Fibroblast of lung (primary cell): Measurements from ENCODE around the gene TENM4. TPM values are rescaled to one million over a fixed set of nuclear protein-coding genes. Genes with fewer than 3 reads are reported as not detected.

ENCODE experiments used
- DNase-seq, 2 donors: peaks; one replicate each; pipeline versions ENCODE4 v3.0.0 to v3.0.0-alpha.2; 2010; ENCODE audit warnings: low read depth in 2 of 2
- H2AFZ ChIP-seq: 2 replicates; pipeline ENCODE4 v1.5.1; 2012; ENCODE audit warnings: low read length, control low read depth, inconsistent platforms
- H3K27ac ChIP-seq: 2 replicates; pipeline ENCODE4 v1.5.1; 2011; ENCODE audit warnings: low read length, control low read depth; ENCODE audit not compliant: insufficient read depth
- H3K27me3 ChIP-seq: 2 replicates; pipeline ENCODE4 v1.5.1; 2011; ENCODE audit warnings: mild to moderate bottlenecking, low read length; ENCODE audit not compliant: control insufficient read depth, insufficient read depth
- H3K36me3 ChIP-seq: 2 replicates; pipeline ENCODE4 v1.5.1; 2011; ENCODE audit warnings: low read length; ENCODE audit not compliant: control insufficient read depth, insufficient read depth
- H3K4me1 ChIP-seq: 2 replicates; pipeline ENCODE4 v1.5.1; 2011; ENCODE audit warnings: low read length; ENCODE audit not compliant: control insufficient read depth, insufficient read depth; ENCODE audit errors: extremely low read depth
- H3K4me2 ChIP-seq: 2 replicates; pipeline ENCODE4 v1.5.1; 2011; ENCODE audit warnings: low read length, control low read depth; ENCODE audit not compliant: insufficient read depth; ENCODE audit errors: extremely low read depth
- H3K4me3 ChIP-seq, 4 experiments: fragments of 200-600 bp in 1 of 4; sonication (generic) in 1 of 4; replicated peaks in 1 of 4; 2 replicates each; pipeline ENCODE4 v1.5.1; 2011 to 2016; ENCODE audit warnings: low read length in 4 of 4, low read depth in 3 of 4, mild to moderate bottlenecking in 3 of 4, control low read depth in 2 of 4, inconsistent platforms in 1 of 4, mixed read lengths in 1 of 4; ENCODE audit not compliant: insufficient read depth in 1 of 4; ENCODE audit errors: control extremely low read depth in 1 of 4
- H3K79me2 ChIP-seq: 2 replicates; pipeline ENCODE4 v1.5.1; 2012; ENCODE audit warnings: mild to moderate bottlenecking, low read length, inconsistent platforms; ENCODE audit not compliant: control insufficient read depth, insufficient read depth
- H3K9ac ChIP-seq: 2 replicates; pipeline ENCODE4 v1.5.1; 2011; ENCODE audit warnings: mild to moderate bottlenecking, low read length, control low read depth; ENCODE audit not compliant: insufficient read depth
- H3K9me3 ChIP-seq: 2 replicates; pipeline ENCODE4 v1.5.1; 2012; ENCODE audit warnings: low read depth, low read length; ENCODE audit not compliant: control insufficient read depth, insufficient read depth
- H4K20me1 ChIP-seq: 2 replicates; pipeline ENCODE4 v1.5.1; 2011; ENCODE audit warnings: low read length; ENCODE audit not compliant: control insufficient read depth, insufficient read depth; ENCODE audit errors: extremely low read depth
- EZH2 ChIP-seq: IDR thresholded peaks from 2 replicates; pipeline ENCODE4 v1.5.1; 2012; ENCODE audit warnings: low read length, control low read depth, mild to moderate bottlenecking; ENCODE audit errors: missing control alignments
- polyA plus RNA-seq, 2 donors: library from polyadenylated mRNA; depleted of rRNA in 1 of 2; stranded (reverse) in 1 of 2; unstranded in 1 of 2; fragments of >200 nt; gene quantifications; 2 replicates each; pipeline ENCODE4 v1.2.1, GENCODE V29; 2011 to 2012; ENCODE audit warnings: missing spikeins in 1 of 2
- total RNA-seq: library from RNA; depleted of rRNA; stranded (reverse); fragments of >200 nt; gene quantifications from 2 replicates; pipeline ENCODE4 v1.2.1, GENCODE V29; 2014
- TF ChIP-seq, protein P1 (sequence below), 2 donors: IDR thresholded peaks in 1 of 2; conservative IDR thresholded peaks in 1 of 2; 1 replicate in 1 of 2; 2 replicates in 1 of 2; pipeline ENCODE4 v1.5.1; 2011 to 2012; ENCODE audit warnings: low read length in 2 of 2, control low read depth in 1 of 2, inconsistent platforms in 1 of 2, low read depth in 1 of 2, mild to moderate bottlenecking in 1 of 2

Gene TENM4
- total and polyA plus RNA-seq, 2 donors (not counting 1 experiment from before 2014, with no cell fraction given): 4.6 to 48.4 TPM

DNA sequence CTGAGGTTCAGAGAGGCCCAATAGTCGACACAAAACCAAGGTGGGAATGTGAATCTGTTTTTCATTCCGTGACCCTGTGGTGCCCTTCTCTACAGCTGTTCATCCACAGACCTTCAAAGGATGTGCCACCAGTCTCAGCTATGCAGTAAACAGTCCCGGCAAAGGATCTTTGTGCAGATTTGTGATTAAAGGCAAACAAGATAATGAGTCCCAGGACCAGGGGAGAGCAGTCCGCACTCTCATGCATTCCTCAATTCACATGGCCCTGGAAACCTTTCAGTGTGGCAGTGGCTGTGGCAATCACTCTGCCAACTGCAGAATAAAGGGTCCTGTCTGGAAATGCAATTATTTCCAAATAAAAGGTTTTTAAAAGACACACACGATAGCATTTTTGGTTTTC lies 418.6 kb downstream of the TENM4 start:
- no peaks in the 10 kb centered on the region for H4K20me1 ChIP-seq
- H3K9ac ChIP-seq: no peak overlapping the region
- H3K27ac ChIP-seq: no peak overlapping the region
- no peaks in the 10 kb centered on the region for H3K79me2 ChIP-seq
- no peaks in the 10 kb centered on the region for H3K27me3 ChIP-seq
- peaks cover 2% of the 10 kb centered on the region for H3K36me3 ChIP-seq
- H2AFZ ChIP-seq: no peak overlapping the region
- H3K4me3 ChIP-seq: no peak overlapping the region
- H3K9me3 ChIP-seq: no peaks in the 10 kb centered on the region
- no peak overlapping the region for H3K4me2 ChIP-seq
- TF ChIP-seq, protein P1, sequence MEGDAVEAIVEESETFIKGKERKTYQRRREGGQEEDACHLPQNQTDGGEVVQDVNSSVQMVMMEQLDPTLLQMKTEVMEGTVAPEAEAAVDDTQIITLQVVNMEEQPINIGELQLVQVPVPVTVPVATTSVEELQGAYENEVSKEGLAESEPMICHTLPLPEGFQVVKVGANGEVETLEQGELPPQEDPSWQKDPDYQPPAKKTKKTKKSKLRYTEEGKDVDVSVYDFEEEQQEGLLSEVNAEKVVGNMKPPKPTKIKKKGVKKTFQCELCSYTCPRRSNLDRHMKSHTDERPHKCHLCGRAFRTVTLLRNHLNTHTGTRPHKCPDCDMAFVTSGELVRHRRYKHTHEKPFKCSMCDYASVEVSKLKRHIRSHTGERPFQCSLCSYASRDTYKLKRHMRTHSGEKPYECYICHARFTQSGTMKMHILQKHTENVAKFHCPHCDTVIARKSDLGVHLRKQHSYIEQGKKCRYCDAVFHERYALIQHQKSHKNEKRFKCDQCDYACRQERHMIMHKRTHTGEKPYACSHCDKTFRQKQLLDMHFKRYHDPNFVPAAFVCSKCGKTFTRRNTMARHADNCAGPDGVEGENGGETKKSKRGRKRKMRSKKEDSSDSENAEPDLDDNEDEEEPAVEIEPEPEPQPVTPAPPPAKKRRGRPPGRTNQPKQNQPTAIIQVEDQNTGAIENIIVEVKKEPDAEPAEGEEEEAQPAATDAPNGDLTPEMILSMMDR (conservative IDR thresholded peaks at IDR 0.05 in 1 of 2, IDR thresholded peaks at IDR 0.05 in 1 of 2; ENCODE audit: low read depth in 1 of 2, low read length in 2 of 2): no peak
- no peak for TF ChIP-seq EZH2
- DNase-seq: no peak
- H3K4me1 ChIP-seq: peaks cover 4% of the 10 kb centered on the region

DNA sequence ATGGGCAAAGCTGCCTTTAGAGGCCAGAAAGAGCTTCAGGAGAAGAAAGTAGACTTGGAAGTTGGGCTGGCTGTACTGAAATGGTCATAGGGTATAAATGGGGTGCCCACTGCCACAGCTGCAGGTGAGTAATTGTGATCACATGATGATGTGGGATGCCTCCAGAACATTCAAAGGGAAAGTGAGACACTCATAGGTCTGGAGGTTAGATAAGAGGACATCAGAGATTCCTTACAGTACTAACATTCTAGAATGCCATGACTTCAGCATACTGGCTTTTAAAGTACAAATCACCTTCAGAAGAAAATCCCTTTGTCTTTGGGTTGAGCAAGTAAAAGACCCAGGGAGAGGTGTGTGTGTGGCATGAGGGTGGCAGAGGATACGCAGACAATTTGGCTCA lies 419.2 kb downstream of the TENM4 start:
- H3K9me3 ChIP-seq: no peaks in the 10 kb centered on the region
- no peak overlapping the region for H2AFZ ChIP-seq
- no peaks in the 10 kb centered on the region for H4K20me1 ChIP-seq
- H3K27me3 ChIP-seq: no peaks in the 10 kb centered on the region
- H3K79me2 ChIP-seq: no peaks in the 10 kb centered on the region
- H3K9ac ChIP-seq: no peak overlapping the region
- no peak overlapping the region for H3K27ac ChIP-seq
- peaks cover 4% of the 10 kb centered on the region for H3K4me1 ChIP-seq
- TF ChIP-seq, protein P1 (conservative IDR thresholded peaks at IDR 0.05 in 1 of 2, IDR thresholded peaks at IDR 0.05 in 1 of 2; ENCODE audit: low read depth in 1 of 2, low read length in 2 of 2): no peak
- TF ChIP-seq EZH2: no peak
- no peak overlapping the region for H3K4me3 ChIP-seq
- no peak overlapping the region for H3K4me2 ChIP-seq
- no peak for DNase-seq
- H3K36me3 ChIP-seq: peaks cover 2% of the 10 kb centered on the region

DNA sequence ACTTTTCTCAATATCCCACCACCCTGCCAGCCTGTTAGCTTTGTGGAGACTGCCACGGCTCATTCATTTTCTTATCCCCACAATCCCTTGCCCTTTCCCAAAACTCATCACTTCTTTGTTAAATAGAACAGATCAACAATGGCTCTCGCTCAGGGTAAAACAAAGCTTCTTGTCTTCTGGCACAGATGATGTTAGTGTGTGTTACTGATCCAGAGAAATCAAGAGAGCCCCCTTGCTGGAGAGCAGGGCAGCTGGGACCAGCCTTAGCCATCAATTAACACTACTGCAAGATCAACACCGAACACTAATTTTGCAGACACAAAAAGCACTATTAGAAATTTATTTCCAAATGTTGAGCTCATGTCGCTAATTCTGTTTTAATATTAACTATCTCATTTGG lies 420.9 kb downstream of the TENM4 start:
- Histone ChIP-seq H3K4me3 (no peak overlapping the region), H3K79me2 (no peaks in the 10 kb centered on the region), H3K9ac (no peak overlapping the region), H3K27ac (no peak overlapping the region), H3K4me1 (peaks cover 4% of the 10 kb centered on the region), H4K20me1 (no peaks in the 10 kb centered on the region), H3K27me3 (no peaks in the 10 kb centered on the region), H2AFZ (no peak overlapping the region), H3K4me2 (no peak overlapping the region), H3K9me3 (no peaks in the 10 kb centered on the region), H3K36me3 (no peaks in the 10 kb centered on the region)
- no peak for TF ChIP-seq EZH2
- TF ChIP-seq, protein P1 (conservative IDR thresholded peaks at IDR 0.05 in 1 of 2, IDR thresholded peaks at IDR 0.05 in 1 of 2; ENCODE audit: low read depth in 1 of 2, low read length in 2 of 2): no peak
- no peak for DNase-seq
